GM18517 (cell line): ENCODE measurements around the gene CCDC88C.

ENCODE experiments used
- ATAC-seq: cut with Tn5 transposase; IDR thresholded peaks from one replicate; pipeline ENCODE4 v1.9.1; 2021; ENCODE audit warnings: mild to moderate bottlenecking, moderate library complexity; ENCODE audit not compliant: unreplicated experiment

The CCDC88C gene

DNA sequence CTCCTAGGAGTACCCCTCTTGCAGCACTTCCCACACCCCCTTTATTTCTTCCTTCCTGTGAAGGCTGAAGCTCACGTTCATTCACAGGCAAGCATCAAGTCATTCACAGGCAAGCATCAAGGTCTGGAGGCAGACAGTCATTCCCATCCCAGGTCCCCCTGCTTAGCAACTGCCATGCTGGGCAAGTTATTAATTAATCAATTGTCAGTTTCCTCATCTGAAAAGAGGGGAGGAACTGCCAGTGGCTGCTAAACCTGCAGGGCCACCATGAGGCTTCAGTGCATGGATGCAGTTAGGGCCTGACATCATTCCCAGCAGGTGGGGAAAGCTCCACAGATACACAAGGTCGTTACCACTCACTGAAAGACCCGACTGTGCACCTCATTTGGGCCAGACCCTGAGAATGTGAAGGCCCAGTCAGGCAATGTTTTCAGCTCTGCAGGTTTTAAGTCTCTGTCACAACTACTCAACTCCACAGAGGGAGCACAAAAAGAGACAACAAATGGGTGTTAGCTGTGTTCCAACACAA, 88.1 kb downstream of the CCDC88C start:
- ATAC-seq, result no peak

DNA sequence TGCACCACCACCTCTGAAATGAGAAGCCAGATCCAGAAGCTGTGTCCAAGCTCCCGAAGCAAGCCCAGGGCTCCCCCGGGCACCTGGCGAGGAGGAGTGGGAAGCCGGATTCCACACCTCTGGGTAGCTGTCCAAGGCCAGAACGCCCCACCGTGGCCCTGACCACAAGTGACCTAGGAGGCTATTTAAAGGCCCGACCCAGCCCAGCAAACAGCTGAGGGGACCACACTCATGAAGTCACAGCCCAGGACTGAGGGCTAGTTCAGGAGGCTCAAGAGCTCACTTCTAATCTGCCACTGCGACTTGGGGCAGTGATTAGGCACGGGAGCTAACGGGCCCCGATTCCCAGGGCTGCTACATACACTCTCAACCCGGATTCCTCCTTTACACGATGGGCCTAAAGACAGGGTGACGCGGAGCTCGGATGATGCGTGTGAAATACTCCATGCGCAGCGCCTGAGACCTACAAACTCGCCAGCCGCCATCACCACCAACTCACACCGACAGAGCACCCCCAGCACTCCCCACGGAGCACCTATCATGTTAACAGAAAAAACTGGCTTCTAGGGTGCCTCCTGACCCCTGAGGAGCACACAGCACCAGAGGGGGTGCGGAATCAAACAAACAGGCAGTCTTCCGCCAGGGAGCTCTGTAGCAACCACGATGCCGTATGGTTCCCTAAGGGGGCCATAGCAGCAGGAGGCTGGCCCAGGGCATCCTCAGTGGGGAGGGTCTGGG, 89.1 kb downstream of the CCDC88C start:
- no peak for ATAC-seq

DNA sequence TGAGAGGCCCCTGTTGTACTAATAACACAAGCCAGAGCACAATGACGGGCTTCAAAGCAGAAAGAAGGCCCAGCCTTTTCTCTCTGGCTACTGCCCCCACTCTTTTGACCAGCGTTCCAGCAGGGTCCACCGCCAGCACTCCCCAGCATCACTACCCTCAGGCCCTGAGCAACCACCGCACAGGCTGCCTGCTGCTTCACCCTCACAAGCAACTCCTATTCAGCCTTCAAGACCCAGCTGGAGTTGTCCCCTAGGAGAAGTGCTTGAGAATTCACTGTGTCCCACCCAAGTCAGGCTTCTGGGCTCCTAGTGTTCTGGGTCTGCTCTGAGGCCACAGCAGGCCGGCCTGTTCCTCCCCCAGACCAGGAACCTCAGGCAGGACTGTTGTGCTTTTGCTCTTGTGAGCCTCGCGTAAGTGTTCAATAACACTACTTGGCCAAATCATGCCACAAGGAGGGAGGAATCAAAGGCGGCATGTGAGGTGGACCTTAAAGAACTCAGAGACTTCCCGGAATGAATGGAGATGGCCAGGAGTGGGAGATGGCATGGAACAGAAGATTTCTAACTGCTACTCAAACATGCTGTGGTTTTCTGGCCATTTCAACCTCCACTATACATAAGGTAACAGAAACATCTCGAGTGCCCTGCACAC, 89.8 kb downstream of the CCDC88C start:
- no peak for ATAC-seq

DNA sequence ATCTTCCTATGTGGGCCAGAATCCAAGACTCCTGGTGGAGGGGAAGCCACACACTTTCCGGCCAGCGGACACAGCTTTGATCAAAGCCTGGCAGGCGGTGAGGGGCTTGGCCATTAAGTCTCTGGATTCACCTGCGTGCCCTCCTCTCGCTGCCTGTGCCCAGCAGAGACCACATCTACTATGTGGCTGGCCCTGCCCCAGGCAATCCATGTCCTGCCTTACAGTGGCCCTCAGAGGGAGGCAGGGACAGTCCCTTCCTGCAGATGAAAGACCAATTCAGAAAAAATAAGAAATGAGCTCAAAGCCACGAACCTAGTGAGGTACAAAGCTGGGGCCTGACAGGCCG, 90.4 kb downstream of the CCDC88C start:
- no peak for ATAC-seq

DNA sequence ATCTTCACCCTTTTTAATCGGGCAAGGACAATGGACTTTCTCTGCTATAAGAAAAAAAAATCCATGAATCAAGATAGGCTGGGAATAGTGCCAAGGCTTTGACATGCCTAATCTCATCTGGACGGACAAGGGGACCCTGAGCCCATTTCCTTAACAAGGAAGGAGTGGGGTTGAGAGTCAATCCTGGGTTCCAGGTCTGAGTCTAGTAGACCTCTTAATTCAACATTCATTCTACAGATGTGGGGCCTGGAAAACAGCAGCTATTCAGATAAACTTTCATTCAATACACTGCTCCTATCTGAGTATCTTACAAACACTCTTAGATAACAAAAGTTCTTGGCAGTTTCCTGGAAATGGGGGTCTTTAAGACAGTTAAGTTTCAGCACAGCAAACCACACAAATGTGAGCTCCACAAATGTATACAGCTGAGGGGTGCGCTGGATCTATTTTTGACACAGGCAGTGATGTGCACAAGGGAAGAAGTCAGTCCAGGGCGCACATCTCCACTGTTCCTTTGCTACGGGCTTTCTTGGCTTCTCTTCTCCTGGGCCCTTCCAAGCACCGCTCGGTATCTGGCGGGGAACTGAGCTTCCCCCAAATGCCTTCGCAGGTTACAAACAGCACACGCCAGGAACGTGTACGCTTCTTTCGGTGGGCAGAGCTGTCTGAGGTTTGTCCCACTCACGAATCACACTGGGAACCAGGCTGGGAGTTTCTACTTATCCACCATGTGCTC, 90.9 kb downstream of the CCDC88C start:
- no peak for ATAC-seq

DNA sequence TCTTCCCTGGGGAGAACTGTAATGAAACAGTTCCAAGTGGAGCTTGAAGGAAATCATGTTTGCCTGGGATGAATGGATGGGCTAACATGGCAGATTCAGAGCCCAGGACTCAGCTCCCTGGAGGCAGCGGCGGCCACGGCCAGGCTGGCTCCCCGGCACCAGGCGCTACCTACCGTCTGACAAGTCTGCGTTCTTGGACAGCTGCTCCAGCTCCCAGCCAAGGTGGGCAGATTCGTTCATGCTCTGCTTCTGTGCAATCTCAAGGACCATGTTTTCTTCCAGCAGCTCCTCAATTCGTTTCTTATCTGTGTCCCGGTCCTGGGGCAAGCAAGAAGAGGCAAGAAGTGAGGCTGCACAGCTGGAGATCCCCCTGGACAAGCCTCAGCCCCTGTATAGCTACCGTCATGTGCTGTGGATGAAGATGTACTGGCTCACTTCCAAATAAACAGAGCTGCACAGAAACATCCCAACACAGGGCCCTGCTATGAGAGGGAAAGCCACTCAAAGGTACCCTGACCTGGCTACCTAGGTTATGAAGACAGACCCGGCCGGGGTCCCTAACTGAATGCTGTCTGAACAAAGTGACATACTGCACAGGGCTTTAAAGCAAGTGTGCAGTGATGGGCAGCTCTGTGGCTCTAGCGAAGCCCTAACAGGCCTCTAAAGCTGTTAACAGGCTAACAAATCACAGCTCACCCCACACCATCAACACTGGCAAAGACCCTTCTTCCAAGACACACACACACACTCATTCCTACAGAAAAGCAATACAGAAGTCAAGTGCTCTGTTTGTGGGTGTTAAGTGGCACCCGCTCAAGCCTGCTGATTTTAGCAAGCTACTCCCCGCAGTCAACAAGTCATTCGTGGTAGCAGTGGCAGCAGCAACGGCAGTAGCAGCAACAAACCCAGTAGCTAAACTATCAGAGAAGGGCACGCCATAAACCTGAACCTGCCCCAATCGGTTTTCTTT, 92.7 kb downstream of the CCDC88C start:
- no peak for ATAC-seq

DNA sequence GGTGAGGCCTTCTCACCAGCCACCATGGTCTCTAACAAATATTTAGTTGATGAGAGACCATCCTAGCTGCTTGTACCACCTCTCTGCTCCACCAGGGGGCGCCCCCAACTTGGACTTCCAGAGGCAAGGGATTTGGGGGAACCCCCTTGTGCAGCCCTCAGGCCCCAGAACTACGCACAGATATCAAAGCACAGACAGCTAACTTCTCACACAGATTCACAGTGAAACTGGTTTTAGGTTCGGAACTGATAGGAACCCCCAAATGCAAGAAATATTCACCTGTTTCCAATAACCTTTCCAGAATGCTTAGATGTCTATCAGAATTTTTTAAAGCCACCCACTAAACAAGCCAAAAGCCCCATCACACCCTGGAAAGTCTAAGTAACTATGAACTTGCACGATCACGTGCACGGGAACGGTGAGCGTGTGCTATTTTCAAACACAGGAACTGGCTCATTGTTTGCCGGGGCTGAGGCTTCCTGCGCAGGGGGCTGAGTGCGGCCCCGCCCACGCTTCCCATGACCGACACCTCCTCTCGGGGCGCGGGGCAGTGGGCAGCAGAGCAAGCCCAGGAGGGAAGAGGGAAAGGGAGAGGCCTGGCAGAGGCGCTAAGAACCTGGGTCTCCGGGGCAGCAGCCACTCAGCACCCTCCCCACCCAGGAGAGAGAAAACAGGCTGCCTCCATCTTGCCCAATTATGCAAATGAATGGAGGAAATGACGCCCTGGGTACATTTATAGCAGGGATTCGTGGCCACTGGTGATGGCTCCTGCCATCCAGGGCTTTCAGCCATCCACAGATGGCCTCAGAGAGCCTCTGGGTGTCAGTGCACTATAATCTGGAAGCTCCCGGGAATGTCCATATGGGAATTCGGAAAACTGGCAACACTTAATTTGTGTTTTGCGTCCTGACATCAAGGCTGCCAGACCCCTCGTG, 93.7 kb downstream of the CCDC88C start:
- peak; percentile 75 for ATAC-seq

DNA sequence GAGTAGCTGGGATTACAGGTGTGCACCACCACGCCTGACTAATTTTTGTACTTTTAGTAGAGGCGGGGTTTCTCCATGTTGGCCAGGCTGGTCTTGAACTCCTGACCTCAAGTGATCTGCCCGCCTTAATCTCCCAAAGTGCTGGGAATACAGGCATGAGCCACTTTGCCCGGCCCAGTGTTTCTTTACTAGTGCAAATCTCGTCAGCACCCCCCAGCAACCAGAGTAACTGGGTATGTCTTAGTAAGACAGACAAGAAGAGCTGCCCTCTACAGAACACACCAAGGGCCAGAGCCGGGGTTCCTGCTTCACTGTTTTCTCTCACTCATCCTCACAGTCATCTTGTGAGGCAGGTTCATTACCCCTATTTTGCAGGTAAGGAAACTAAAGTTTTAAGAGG, 94.6 kb downstream of the CCDC88C start:
- no peak for ATAC-seq

DNA sequence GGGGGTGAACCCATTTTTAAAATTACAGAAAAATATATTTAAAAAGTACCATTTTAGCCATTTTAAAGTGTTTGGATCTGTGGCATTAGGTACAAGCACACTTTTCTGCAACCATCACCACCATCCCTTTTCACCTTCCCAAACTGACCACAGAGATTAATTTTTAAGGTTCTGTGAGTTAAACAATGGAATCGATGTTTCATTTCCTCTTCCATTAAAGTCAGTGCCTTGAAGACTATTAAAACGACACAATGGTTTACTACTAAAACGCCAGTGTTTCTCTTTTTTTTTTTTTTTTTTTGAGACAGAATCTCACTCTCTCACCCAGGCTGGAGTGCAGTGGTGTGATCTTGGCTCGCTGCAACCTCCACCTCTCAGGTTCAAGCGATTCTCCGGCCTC, 95.0 kb downstream of the CCDC88C start:
- ATAC-seq, result no peak

DNA sequence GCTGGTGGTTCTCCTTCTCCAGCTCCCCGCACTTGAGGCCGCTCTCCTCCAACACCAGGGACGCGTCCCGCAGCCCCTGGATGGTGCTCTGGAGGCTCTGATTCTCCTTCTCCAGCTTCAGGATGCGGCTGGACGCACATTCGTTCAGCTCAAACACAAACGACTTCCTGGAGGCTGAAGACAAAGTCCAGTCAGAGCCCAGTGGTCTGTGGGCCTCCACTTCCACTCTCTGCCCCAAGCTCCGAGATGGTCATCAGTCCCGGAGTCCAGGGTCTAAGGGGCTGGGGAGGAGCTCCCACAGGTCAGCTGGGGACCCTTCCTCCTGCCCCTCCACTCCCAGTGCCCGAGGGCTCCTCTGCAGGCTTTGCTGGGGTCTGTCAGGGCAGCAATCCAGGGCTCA, 96.5 kb downstream of the CCDC88C start:
- no peak for ATAC-seq

DNA sequence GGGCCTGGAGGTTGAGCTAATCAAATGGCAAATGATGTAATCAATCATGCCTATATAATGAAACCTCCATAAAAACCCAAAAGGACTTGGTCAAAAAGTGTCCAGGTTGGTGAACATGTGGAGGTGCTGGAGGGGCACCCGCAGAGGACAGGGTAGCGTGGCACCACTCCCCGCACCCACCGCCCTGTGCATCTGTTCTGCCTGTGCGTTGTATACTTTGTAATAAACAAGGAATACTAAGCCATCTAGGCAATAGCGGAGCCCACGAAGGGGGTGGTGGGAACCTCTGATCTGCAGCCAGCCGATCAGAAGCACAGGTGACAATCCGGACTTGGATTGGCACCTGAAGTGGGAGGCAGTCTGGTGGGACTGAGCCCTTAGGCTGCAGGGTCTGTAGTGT, 97.4 kb downstream of the CCDC88C start:
- ATAC-seq, result no peak

DNA sequence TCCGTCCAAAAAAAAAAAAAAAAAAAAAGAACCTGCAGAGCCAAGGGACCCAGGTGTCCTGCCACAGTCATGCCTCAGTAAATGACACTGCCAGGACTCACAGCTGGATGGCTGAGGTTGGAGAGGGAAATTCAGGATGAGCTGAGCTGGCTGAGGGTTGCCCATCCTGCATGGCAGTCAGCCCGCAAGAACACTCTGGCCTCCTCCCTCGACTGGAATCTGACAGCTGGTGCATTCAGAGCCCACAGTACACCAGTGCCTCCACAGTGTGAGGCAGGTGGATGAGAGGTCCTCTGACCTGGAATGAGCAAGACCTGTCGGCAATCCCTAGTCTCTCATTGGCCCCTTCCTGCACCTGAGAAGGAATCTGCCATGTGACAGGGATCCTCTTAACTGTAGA, 98.7 kb downstream of the CCDC88C start:
- ATAC-seq, result no peak

DNA sequence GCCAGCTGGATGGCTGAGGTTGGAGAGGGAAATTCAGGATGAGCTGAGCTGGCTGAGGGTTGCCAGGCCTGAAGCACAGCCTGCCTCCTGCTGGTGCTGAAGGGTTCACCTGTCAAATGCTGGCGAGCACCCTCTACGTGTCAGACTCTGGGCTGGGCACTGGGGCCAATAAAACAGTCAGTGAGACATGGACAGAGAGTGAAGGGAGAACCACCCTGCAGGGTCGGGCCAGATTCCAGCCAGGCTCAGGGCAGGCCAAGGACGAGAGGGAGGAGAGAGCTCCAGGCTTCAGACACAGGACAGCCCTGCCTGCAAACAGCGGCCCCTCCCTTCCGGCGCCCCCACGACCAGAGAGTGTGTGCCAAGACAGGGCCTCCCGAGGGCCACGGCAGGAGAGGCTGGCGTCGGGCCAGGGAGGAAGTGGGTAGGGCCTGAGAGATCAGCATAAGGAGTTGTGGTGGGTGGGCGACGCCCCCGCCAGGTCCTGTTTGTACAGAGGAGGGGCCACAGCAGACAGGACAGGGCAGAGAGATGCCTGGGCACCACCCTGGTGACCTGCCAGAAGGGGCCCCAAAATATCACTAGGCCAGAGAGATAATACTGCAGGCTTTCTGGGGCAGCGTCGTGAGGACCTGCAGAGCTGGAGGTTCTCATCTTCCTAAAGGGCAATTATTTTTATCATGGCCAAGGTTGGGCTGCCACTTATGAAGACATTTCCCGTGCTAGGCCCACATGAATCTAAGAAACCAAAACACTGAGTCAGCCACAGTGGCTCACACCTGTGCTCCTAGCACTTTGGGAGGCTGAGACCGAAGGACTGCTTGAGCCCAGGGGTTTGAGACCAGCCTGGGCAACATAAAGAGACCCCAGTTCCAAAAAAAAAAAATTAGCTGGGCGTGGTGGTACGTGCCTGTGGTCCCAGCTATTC, 100.0 kb downstream of the CCDC88C start:
- peak; percentile 40 for ATAC-seq

DNA sequence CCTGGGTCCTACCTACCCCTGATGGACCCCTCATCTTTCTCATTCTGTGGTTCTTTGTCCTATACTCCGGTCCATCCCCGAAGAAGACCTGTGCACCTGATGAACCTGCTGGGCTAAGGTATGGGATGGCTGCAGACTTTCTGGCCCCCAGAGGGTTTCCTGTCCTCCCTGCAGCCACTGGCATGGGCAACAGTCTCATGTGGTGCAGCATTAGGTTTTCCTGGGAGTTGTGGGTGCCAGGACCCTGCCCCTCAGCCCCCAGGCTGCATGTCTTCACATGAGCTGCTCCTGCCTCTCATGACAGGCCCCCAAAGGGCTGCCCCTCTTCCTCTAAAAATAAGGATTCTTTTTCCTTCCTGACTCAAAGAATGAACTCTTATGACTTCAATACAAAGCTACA, 100.9 kb downstream of the CCDC88C start:
- ATAC-seq, result no peak

DNA sequence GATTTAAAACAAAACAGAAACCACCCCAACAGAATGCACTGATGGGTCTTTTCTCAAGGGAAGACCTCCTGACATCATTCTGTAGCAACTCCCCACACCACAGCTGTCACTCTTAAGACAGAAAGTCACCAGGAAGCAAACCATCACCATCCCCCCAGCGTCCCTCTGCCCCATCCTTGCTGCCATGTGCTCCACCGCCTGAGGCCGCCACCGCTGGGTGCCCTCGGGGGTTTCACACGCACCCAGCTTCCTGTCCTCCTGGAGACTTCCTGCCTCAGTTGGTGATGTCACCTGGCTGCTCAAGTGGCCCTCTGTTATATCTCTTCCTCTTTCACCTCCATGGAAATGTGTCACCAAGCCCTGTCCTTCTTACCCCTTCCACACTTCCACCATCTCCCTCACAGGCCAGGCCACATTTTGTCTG, 101.8 kb downstream of the CCDC88C start:
- peak; percentile 82 for ATAC-seq

DNA sequence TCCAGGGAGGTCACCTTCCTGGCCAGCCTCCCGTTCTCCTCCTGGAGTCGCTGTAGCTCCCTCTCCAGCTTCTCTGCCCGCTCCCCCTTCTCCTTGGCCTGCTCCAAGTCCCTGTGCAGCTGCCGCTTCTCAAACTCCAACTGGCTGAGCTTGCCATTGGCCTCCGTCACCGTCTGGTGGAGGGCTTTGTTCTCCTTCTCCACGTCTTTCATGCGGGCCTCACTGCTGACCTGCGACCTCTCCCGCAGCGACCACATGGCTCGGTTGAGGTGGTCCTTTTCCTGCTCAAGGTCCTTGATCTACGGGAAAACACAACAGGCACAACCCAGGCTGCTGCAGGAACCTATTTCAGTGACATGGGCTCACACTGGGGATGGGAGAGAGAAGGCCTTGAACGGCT, 103.8 kb downstream of the CCDC88C start:
- no peak for ATAC-seq

DNA sequence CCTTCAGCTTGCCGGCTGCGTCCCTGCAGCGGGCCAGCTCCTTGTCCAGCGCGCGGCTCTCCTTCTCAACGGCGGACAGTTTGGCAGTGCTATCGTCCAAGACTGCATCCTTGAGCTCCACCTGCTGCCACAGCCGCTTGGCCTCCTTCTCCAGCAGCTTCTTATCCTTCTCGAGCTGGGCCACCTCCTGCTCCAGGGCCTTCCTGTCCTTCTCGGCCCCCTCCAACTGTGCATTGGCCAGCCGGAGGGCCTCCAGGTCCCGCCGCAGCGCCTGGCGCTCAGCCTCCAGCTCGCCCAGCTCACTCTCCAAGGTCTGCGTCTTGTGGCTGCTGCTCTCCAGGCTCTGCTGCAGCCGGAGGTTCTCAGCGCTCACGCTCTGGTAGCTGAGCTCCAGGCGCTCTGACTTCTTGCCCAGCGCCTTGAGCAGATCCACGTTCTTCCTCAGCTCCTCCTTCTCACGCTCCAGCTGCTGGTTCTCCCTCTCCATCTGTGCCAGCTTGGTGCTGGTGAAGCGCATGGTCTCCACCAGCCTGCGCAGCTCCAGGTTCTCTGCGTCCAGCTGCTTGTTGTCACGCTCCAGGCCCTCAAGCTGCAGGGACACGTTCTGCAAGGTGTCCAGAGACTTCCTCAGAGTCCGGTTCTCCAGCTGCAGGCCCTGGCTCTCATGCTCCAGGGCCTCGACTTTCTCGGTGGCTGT, 104.3 kb downstream of the CCDC88C start:
- ATAC-seq, result no peak

DNA sequence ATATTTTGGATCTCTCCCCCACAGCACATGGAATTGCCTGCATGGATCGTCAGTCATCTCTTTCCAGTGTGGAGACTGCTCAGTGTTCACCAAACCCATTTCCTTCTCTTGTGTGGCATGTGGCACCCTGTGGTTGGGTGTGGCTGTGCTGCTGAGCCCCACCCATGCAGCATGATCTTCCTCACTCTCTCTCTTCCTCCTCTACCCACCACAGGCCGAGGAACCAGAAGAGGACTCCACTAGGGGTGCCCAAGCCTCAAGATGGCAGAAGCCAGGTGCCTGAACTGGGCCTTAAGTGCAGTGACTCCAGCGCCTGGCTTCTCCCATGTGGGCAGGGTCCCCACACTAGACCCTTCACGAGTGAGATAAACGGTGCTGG, 106.3 kb downstream of the CCDC88C start:
- no peak for ATAC-seq
